HL-60/S4 (cell line): ENCODE data around the gene LBX1.

Experiments
- in situ Hi-C: fragments of 300-500 bp; cut with MboI; formaldehyde crosslinking; loops from 2 replicates; pipeline ENCODE4 v1.14.3; 2022; ENCODE audit warnings: low sequenced_read_pairs

The LBX1 gene, protein sequence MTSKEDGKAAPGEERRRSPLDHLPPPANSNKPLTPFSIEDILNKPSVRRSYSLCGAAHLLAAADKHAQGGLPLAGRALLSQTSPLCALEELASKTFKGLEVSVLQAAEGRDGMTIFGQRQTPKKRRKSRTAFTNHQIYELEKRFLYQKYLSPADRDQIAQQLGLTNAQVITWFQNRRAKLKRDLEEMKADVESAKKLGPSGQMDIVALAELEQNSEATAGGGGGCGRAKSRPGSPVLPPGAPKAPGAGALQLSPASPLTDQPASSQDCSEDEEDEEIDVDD

DNA sequence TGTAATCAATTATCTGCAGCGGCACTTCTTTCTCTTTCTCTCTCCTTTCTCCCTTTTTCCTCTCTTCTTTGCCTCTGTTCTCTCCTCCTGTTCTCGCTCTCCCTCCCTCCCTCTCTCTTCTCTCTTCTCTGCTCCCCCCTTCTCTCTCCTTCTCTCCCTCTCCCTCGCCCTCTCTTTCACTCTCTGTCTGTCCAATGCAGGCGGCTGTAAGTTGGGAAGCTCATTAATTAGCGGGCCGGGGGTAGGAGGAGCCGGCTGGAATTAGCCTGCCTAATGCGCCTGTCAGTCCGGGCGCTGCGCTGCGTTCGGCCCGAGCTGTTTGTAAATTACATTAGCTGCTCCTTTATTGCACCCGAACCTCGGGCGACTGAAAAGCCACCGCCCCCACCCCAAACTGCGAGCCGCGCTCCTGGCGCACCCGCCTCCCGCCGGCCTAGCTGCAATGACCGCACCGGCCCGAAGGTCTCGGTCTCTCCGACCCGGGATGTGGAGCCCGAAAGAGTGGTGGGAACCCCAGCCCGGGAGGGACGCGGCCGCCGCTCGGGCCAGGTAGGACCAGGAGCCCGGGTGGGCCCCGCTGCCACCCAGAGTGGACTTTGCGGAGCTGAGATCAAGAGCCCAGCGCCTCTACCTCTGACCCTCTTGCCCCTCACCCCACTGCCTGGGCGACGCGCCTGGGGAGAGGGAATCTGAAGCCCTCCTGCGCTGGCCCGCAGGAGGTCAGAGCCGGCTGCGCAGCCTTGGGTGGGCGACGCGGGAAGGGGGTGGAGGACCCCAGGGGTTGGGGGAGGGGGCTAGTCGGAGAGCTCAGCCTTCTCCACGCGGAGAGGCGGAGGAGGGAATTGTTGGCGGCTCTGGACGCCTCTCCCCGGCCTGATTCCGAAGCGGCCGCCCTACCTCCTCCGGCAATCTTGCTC is at the start of gene LBX1:
Gene LBX1, minus strand, starts transcription at position 198 of the 917 bp plus-strand sequence. CDS start 648 bp downstream, outside the sequence.
- in situ Hi-C loops, result no loop called here

DNA sequence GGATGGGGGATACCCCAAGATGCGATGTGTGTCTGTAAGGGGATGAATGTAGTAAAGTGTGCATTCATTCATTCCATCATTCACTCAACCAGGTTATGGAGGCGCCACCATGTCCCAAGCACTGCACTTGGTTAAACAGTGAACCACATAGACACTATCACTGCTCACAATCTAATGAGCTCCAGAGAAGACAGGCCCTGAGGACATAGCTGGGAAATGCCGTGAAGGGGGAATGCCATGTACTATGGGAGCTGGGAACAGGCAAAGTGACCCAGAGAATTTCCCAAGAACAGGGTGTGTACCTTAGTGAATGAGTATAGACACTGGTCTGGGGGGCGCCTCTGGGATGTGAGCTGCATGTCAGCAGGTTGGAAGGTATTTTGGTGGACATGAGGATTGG is 44.5 kb upstream of the LBX1 start:
- in situ Hi-C loops, result no loop called here

DNA sequence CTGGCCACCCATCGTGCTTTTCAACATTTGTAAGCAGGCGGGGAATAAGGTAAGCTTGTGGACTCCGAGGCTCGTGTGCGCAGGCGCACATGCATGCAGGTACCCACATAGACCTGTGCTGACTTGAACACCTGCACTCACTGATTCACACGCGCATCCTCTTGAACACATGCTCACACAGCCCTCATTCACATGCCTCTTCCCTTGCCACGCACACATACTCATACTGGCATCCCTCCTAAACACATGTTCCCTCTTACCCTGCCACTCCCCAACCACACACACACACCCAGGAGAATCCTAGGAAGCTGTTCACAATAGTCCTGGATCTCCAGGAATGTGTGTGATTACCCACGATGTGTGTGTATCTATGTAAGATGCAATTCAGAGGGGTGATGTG is 44.1 kb upstream of the LBX1 start:
- in situ Hi-C loops, result no loop called here

DNA sequence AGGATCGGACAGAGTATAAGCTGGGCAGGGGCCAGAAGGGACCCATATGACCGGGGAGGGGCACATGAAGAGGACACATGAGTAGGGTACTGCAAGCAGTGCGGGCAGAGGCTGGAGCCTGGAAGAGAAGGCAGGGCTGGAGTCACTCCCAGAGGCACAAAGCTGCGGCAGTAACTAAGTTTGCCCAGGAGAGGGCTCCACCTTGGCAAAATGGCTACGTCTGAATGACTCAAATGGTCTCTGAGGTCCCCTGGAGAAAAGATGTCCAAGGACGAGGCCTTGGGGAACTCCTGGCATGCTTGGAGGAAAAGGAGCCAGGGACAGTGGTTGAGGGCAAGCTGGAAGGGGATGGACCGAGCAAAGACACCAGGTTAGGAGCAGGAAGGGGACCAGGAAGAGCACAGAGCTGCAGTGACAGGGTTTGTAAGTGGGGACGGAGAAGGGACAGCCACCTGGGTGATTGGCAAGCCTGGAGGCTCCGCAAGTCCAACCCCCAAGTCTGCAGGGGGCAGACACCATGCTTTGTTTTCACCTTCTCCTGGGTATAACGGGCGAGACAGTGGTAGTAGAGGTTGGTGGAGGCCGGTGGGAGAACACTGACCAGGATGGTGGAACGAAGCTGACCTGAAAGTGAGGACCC is 43.1 kb upstream of the LBX1 start:
- in situ Hi-C loops, result no loop called here

DNA sequence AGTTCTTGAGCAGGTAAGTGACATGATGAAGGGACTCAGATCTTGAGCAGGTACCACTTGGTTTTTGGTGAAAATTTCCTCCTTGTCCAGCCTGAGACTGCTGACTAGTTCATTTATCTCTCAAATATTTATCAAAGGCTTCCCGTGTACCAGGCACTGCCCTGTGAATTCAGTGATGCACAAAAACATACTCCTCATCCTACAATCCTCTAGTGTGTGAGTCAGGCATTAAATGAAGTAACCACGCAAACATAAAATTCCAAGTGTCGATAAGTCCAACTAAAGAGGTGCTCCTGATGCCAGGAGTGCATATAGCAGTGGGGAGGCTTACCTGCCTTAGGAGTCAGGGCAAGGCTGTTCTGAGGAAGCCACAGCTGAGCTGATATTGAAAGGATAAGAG is 41.5 kb upstream of the LBX1 start:
- in situ Hi-C loops, result no loop called here

DNA sequence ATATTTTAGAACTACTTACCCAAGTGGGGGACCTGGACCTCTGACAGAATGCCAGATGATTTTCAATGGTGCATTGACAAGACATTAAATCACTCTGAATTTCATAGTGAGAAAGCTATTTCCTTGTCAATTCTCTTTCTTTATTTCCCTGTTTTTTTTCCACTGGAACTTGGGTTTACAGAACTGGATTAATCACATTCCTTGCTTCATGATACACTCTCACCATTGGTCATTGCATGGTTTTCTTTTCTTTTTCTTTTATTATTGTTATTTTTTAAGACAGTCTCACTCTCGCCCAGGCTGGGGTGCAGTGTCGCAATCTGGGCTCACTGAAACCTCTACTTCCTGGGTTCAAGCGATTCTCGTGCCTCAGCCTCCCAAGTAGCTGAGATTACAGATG is 38.5 kb upstream of the LBX1 start:
- in situ Hi-C loops, result no loop called here

DNA sequence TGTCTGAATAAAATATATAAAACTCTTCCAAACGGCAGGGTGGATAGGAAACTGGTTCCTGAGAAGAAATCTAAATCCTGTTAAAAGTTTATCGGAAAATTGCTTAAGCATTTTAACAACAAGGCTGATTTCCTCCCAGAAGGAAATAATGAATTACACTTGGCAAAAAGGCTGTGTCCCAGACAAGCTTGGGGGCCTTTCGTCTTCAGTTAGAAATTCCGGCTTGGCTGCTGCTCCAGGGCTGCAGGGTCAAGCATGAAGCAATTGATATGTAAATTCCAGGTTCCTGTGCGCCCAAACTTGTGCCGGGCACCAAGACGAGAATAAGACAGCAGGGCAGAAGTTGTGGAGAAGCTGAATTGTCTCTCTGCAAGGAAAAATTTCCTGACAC is 38.0 kb upstream of the LBX1 start:
- in situ Hi-C loops, result no loop called here

DNA sequence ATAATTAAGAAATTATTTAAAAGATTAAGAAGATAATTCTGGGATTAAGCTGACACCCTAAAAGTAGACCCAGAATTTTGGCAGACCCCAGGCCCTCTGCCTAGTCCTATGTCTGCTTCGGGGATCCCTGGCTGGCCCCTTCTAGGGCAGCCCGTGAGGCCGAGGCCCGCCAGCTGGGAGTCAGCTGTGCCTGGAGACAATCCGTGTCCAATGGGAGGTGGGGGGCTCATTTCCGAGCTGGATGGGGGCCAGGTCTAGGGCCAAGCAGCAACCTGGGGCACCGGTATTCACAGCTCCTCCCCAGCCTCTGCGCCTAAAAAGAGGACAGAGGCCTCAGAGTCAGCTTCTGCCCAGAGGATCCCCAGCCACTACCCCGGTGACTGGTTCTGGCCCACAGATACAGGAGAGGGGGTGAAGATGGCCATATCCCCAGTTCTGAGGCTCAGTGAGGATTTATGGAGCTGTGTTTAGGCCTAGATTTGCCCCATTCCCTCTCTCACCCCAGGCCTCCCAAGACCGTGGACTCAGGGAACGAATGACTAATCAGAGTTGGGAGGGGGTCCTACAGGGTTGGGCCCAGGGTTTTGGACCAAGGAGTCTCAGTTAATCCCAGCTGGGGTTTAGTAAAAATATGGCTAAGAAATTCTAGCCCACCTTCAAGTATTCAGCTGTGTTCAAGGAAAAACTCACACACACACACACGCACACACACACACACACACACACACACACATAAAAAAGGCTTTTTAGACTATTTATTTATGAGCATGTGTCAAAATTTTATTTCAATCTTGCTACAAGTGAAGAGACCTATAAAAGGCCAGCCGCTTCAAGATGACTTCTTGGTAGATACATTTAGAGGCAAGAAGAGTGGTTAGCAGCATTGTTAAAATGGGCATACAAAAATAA is 37.4 kb upstream of the LBX1 start:
- in situ Hi-C loops, result no loop called here

DNA sequence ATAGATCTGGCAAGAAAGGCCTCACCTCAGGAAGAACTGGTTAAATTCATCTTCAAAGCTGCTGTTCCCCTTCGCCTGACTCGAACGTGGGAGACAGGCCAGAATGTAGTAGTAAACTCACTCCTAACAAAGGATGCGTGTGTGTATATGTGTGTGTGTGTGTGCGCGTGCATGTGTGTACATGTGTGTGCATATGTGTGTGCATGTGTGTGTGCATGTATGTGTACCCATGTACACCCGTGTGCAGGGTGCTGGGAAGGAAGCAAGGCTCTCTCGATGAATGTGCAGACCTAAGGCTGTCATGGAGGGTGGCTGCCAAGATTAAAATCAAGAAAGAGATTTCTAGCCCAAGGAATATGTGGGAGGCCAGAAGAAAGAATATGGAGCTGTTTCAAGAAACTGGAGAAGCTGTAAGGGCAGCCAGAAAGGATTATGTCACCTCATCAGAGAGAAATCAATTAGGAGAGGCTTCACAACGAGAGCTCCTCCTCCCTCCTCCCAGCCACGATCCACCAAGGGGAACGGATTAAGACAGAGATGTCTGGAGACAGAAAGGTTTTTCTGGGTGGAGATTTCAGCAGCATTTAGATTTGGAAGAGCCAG is 34.0 kb upstream of the LBX1 start:
- in situ Hi-C loops, result no loop called here

DNA sequence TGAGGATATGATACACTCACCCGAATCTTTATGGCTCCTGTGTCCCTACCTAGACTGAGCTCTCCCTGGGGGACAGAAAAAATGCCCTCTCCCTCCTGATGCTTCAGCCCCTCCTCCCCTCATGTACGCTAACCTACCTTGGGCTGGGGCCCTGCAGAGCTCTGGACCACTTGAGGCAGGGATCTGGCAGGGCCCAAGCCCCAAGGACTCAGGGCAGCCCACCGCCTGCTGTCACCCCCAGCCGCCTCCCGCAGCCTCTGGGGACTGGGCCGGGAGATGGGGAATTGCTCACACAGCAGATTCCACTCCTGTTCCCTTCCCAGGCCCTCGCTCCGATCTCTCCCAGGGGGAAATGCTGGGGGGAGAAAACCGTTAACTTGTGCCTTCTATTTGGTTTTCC is 32.9 kb upstream of the LBX1 start:
- in situ Hi-C loops, result no loop called here

DNA sequence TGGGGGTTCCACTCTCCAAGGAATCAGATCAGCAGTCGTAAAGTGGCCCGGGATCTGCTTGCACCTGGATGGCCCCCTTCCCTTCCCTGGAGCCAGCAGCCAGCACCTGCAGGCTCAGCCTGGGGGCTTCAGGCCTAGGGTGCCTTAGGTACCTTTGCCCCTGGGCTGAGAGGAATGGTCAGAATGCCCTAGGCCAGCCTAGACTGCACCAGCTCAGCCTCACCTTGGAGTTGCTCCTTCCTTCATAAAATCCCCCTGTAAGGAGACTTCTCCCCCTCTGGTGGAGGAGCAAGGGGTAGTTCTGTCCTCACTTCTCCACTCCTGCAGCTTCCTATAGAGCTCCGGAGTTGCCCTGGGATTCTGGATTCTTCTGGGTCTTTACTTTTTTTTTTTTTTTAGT is 32.4 kb upstream of the LBX1 start:
- in situ Hi-C loops, result no loop called here

DNA sequence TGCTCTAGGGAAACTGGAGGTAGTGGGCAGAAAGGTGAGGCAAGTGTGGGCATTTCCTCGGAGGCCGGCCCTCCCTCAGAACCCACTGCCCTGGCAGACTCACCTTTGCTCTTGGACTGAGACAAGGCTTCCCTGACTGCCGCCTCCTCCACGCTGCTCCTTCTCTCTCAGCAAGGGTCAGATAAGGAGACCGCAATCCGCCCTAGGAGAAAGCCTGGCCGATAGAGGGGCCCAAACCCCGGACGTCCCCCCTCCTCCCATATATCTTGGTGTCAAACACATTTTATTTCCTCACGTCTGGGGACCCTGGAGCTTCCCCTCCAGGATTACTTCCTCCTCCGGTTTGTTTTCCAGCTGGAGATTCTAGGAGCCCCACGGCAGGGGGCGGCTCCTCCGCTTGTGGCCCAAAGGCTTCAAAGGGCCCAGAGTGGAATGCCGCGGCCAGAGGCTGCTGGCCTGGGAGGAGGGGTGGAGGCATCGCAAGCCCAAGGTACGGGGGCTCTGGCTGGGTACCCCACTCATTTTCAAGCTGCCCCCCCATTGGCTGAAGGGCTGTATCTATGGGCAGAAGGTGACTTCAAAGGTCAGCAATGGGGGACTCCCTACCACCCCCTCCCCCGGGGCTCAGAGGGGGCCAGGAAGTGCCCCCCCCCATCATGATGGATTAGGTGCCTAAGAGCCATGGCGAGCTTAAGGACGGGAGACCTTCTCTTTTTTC is 31.7 kb upstream of the LBX1 start:
- in situ Hi-C loops, result no loop called here

DNA sequence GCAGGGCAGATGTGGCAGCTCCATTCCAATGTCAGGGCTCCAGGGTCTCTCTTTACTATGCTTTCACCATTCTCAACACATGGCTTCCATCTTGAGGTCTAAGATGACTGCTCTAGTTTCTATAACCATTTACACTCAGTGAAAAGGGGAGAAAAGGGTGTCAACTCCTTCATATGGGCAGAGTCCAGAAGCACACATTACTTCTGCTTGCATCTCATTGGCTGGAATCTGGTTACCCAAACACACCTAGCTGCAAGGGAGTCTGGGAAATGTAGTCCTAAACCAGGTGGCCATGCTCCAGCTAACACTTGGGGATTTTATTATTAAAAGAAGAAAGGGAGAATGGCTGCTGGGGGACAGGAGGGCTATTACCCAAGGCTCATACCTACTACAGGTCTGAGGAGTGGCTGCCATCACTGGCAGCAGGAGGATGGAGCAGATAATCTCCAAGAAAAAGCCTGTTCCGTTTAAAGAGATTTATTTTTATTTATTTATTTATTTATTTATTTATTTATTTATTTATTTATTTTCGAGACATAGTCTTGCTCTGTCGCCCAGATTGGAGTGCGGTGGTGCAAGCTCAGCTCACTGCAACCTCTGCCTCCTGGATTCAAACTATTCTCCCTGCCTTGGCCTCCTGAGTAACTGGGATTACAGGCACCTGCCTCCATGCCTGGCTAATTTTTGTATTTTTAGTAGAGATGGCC is 29.1 kb upstream of the LBX1 start:
- in situ Hi-C loops, result no loop called here

DNA sequence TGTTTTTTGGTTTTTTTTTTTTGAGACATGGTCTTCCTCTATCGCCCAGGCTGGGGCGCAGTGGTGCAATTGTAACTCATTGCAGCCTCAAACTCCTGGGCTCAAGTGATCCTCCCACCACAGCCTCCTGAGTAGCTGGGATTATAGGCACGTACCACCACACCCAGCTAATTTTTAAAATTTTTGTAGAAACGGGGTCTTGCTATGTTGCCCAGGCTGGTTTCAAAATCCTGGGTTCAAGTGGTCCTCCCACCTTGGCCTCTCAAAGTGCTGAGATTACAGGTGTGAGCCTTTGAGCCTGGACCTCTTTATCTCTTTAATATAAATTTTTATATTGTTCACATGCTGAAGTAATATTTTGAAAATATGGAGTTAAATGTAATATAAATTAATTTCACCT is 28.2 kb upstream of the LBX1 start:
- in situ Hi-C loops, result no loop called here

DNA sequence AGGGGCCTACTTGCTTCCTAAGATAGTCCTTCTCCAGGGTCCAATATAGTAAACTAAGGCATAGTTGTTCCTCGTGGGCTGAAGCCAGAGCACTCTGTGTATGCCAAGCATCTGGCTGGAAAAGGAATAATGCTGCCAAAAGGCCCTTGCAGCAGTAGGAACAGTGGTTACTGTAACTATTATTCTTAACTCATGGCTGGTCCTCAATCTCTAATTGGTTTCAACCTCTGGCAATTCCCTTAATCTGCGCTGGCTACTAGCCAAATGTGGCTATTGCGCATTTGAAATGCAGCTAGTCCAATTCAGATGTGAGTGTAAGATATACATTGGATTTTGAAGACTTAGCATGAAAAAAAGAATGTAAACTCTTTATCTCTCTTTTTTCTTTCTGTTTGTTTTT is 27.8 kb upstream of the LBX1 start:
- in situ Hi-C loops, result no loop called here

DNA sequence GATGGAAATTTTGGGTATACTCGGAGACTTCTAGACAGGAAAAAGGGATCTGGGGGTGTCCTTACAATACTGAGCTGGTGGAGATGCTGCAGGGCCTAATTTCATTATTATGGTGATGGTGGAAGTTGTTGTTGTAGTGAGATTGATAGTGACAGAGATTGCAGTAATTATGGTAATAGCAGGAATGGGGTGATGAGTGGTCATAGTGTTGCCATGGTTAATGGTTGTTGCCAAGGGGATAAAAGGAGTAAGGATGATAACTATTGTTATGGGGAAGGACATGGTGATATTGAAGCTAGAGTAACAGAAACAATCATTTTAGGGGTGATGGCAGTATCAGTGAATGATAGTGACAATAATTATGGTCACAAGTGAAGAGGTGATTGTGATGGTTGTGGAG is 27.1 kb upstream of the LBX1 start:
- in situ Hi-C loops, result no loop called here

DNA sequence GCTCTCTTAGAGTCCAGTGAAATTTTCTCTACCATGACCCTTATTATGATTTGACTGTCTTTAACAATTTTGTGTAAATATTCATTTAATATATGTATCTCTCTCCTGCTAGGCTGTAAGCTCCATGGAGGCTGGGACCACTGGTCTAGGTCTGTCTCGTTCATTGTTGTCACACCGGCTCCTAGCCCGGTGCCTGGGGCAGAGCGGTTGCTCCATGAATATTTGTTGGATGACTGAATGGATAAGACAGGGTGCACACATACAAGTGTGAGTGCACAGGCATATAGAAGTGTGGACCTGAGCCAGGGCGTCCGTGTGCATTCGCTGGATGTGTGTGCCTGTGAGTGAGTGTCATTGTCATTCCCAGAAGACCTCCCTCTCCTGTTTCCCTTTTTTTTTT is 20.9 kb upstream of the LBX1 start:
- in situ Hi-C loops, result no loop called here

DNA sequence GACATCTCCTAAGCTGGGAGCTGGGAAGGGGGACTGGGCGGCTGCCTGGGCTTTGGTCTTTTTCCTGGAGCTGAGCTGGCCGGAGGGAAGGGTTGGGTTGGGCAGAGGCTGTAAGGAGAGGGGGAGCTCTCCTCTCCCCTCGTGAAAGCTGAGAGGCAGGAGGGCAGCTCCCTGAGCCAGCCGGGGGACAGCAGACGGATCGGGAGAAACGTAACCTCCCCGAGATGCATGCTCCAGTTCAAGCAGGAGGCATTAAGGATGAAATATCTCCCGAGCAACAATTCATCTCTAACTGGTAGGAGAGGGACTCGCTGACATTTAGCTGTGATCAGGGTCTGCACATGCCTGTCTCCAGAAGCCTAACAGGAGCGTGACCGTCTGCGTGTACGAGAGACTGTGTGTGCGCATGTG is 19.9 kb upstream of the LBX1 start:
- in situ Hi-C loops, result no loop called here

DNA sequence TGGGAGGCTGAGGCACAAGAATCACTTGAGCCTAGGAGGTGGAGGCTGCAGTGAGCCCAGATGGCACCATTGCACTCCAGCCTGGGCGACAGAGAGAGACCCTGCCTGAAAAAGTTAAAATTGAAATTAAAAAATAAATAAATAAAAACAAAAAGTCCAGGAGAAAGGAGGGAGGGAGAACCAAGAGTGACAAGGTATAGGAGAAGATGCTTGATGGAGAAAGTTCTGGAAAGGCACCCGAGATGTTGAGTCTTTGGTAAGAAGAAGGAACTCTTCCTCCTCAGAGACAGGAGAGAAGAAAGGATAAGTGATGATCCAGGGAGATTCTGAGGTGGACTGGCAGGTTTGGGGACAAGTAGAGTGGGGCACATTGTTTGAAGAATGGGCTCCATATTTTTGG is 17.4 kb upstream of the LBX1 start:
- in situ Hi-C loops, result no loop called here
